Measurements from ENCODE around the gene RBM4. TPM values are rescaled to one million over a fixed set of nuclear protein-coding genes. Genes with fewer than 3 reads are reported as not detected.

Gene RBM4
- total and polyA plus RNA-seq, 9 of the 15 experiments (the other 6 are each of a cell fraction or from before 2014, with no cell fraction given) = 81.6 to 233 (median 122) TPM

- TF ChIP-seq NR2C1 (IDR thresholded peaks at IDR 0.05) = no peak
- TF ChIP-seq NR2C1 (tag; IDR thresholded peaks at IDR 0.05) = peak; percentile 33; the same call in 1 of the 2 replicates
- no peak for TF ChIP-seq ZFP30 (CRISPR knock-in tag; IDR thresholded peaks at IDR 0.05; ENCODE audit: borderline replicate concordance)
- TF ChIP-seq ZNF274 (IDR thresholded peaks at IDR 0.05; ENCODE audit: borderline replicate concordance, low read depth, low read length) = no peak
- no peak for TF ChIP-seq FOXK2 (conservative IDR thresholded peaks at IDR 0.05 in 1 of 2, IDR thresholded peaks at IDR 0.05 in 1 of 2; ENCODE audit: low read depth in 2 of 2)
- TF ChIP-seq NELFE (IDR thresholded peaks at IDR 0.05; ENCODE audit: insufficient read depth, insufficient read length) = no peak
- no peak for TF ChIP-seq ZNF431 (CRISPR knock-in tag; IDR thresholded peaks at IDR 0.05)
- TF ChIP-seq CHAMP1 (IDR thresholded peaks at IDR 0.05) = no peak
- peak; percentile 61 for TF ChIP-seq ETV5 (CRISPR knock-in tag; IDR thresholded peaks at IDR 0.05; ENCODE audit: low read depth)
- TF ChIP-seq CCAR2 (IDR thresholded peaks at IDR 0.05; ENCODE audit: low read depth, low read length) = no peak
- no peak for TF ChIP-seq L3MBTL2 (IDR thresholded peaks at IDR 0.05)
- TF ChIP-seq ARID3B (CRISPR knock-in tag; IDR thresholded peaks at IDR 0.05; ENCODE audit: borderline replicate concordance) = no peak
- TF ChIP-seq LARP7 (IDR thresholded peaks at IDR 0.05) = 0 out of 2 replicates have a peak, but pooled peaks have one; percentile 14
- TF ChIP-seq E2F3 (CRISPR knock-in tag; IDR thresholded peaks at IDR 0.05) = 0 out of 2 replicates have a peak, but pooled peaks have one; percentile 19
- 0 out of 4 replicates have a peak, but pooled peaks of 1 of the 2 experiments have one; percentile 14 for TF ChIP-seq SIN3A (IDR thresholded peaks at IDR 0.05; ENCODE audit: borderline replicate concordance in 2 of 2, control insufficient read depth in 1 of 2, low read depth in 2 of 2, low read length in 2 of 2)
- TF ChIP-seq BRD9 (IDR thresholded peaks at IDR 0.05; ENCODE audit: low read depth, partially characterized antibody) = no peak
- no peak for TF ChIP-seq CREB3L1 (IDR thresholded peaks at IDR 0.05; ENCODE audit: borderline replicate concordance, low read depth)
- no peak for TF ChIP-seq ADNP (tag; IDR thresholded peaks at IDR 0.05)
- TF ChIP-seq PREB (CRISPR knock-in tag; IDR thresholded peaks at IDR 0.05) = no peak
- TF ChIP-seq ZBTB1 (CRISPR knock-in tag; IDR thresholded peaks at IDR 0.05; ENCODE audit: borderline replicate concordance, low read depth) = no peak
- no peak for TF ChIP-seq ZFP1 (CRISPR knock-in tag; IDR thresholded peaks at IDR 0.05)
- TF ChIP-seq MYNN (IDR thresholded peaks at IDR 0.05) = no peak
- no peak for TF ChIP-seq MYNN (CRISPR knock-in tag; IDR thresholded peaks at IDR 0.05)
Measured at GRCh38 chr11:66676931-66677598, 38.6 kb downstream of the RBM4 start (continued).
